Fibroblast of lung (primary cell): Measurements from ENCODE around the gene DIP2C. TPM values are rescaled to one million over a fixed set of nuclear protein-coding genes. Genes with fewer than 3 reads are reported as not detected.

Experiments used
- DNase-seq, 2 donors: peaks; one replicate each; pipeline versions ENCODE4 v3.0.0 to v3.0.0-alpha.2; 2010; ENCODE audit warnings: low read depth in 2 of 2
- H2AFZ ChIP-seq: 2 replicates; pipeline ENCODE4 v1.5.1; 2012; ENCODE audit warnings: low read length, control low read depth, inconsistent platforms
- H3K27ac ChIP-seq: 2 replicates; pipeline ENCODE4 v1.5.1; 2011; ENCODE audit warnings: low read length, control low read depth; ENCODE audit not compliant: insufficient read depth
- H3K27me3 ChIP-seq: 2 replicates; pipeline ENCODE4 v1.5.1; 2011; ENCODE audit warnings: mild to moderate bottlenecking, low read length; ENCODE audit not compliant: control insufficient read depth, insufficient read depth
- H3K36me3 ChIP-seq: 2 replicates; pipeline ENCODE4 v1.5.1; 2011; ENCODE audit warnings: low read length; ENCODE audit not compliant: control insufficient read depth, insufficient read depth
- H3K4me1 ChIP-seq: 2 replicates; pipeline ENCODE4 v1.5.1; 2011; ENCODE audit warnings: low read length; ENCODE audit not compliant: control insufficient read depth, insufficient read depth; ENCODE audit errors: extremely low read depth
- H3K4me2 ChIP-seq: 2 replicates; pipeline ENCODE4 v1.5.1; 2011; ENCODE audit warnings: low read length, control low read depth; ENCODE audit not compliant: insufficient read depth; ENCODE audit errors: extremely low read depth
- H3K4me3 ChIP-seq, 4 experiments: fragments of 200-600 bp in 1 of 4; sonication (generic) in 1 of 4; replicated peaks in 1 of 4; 2 replicates each; pipeline ENCODE4 v1.5.1; 2011 to 2016; ENCODE audit warnings: low read length in 4 of 4, low read depth in 3 of 4, mild to moderate bottlenecking in 3 of 4, control low read depth in 2 of 4, inconsistent platforms in 1 of 4, mixed read lengths in 1 of 4; ENCODE audit not compliant: insufficient read depth in 1 of 4; ENCODE audit errors: control extremely low read depth in 1 of 4
- H3K79me2 ChIP-seq: 2 replicates; pipeline ENCODE4 v1.5.1; 2012; ENCODE audit warnings: mild to moderate bottlenecking, low read length, inconsistent platforms; ENCODE audit not compliant: control insufficient read depth, insufficient read depth
- H3K9ac ChIP-seq: 2 replicates; pipeline ENCODE4 v1.5.1; 2011; ENCODE audit warnings: mild to moderate bottlenecking, low read length, control low read depth; ENCODE audit not compliant: insufficient read depth
- H3K9me3 ChIP-seq: 2 replicates; pipeline ENCODE4 v1.5.1; 2012; ENCODE audit warnings: low read depth, low read length; ENCODE audit not compliant: control insufficient read depth, insufficient read depth
- H4K20me1 ChIP-seq: 2 replicates; pipeline ENCODE4 v1.5.1; 2011; ENCODE audit warnings: low read length; ENCODE audit not compliant: control insufficient read depth, insufficient read depth; ENCODE audit errors: extremely low read depth
- CTCF ChIP-seq, 2 donors: IDR thresholded peaks in 1 of 2; conservative IDR thresholded peaks in 1 of 2; 1 replicate in 1 of 2; 2 replicates in 1 of 2; pipeline ENCODE4 v1.5.1; 2011 to 2012; ENCODE audit warnings: low read length in 2 of 2, control low read depth in 1 of 2, inconsistent platforms in 1 of 2, low read depth in 1 of 2, mild to moderate bottlenecking in 1 of 2
- EZH2 ChIP-seq: IDR thresholded peaks from 2 replicates; pipeline ENCODE4 v1.5.1; 2012; ENCODE audit warnings: low read length, control low read depth, mild to moderate bottlenecking; ENCODE audit errors: missing control alignments
- polyA plus RNA-seq, 2 donors: library from polyadenylated mRNA; depleted of rRNA in 1 of 2; stranded (reverse) in 1 of 2; unstranded in 1 of 2; fragments of >200 nt; gene quantifications; 2 replicates each; pipeline ENCODE4 v1.2.1, GENCODE V29; 2011 to 2012; ENCODE audit warnings: missing spikeins in 1 of 2
- total RNA-seq: library from RNA; depleted of rRNA; stranded (reverse); fragments of >200 nt; gene quantifications from 2 replicates; pipeline ENCODE4 v1.2.1, GENCODE V29; 2014

DIP2C gene
- total and polyA plus RNA-seq, 2 donors (not counting 1 experiment from before 2014, with no cell fraction given), result 10.7 to 18.3 TPM

GRCh38 chr10:241966-242643 lies 447.4 kb downstream of the DIP2C start:
- Histone ChIP-seq H3K27ac (no peak overlapping the region), H3K4me1 (no peaks in the 10 kb centered on the region), H4K20me1 (no peaks in the 10 kb centered on the region), H3K4me3 (no peak overlapping the region), H3K79me2 (no peaks in the 10 kb centered on the region), H3K9ac (no peak overlapping the region), H3K27me3 (no peaks in the 10 kb centered on the region), H2AFZ (no peak overlapping the region), H3K4me2 (no peak overlapping the region), H3K36me3 (peaks cover 6% of the 10 kb centered on the region), H3K9me3 (no peaks in the 10 kb centered on the region)
- TF ChIP-seq EZH2, result no peak
- TF ChIP-seq CTCF (conservative IDR thresholded peaks at IDR 0.05 in 1 of 2, IDR thresholded peaks at IDR 0.05 in 1 of 2; ENCODE audit: low read depth in 1 of 2, low read length in 2 of 2), result no peak
- DNase-seq, result no peak

- Histone ChIP-seq H2AFZ (no peak overlapping the region), H3K27me3 (no peaks in the 10 kb centered on the region)
- TF ChIP-seq CTCF (conservative IDR thresholded peaks at IDR 0.05 in 1 of 2, IDR thresholded peaks at IDR 0.05 in 1 of 2; ENCODE audit: low read depth in 1 of 2, low read length in 2 of 2) (no peak), EZH2 (no peak)
Measured at GRCh38 chr10:241451-241850, 448.0 kb downstream of the DIP2C start.

GRCh38 chr10:239109-239508 lies 450.4 kb downstream of the DIP2C start:
- no peak overlapping the region for H3K27ac ChIP-seq

More at GRCh38 chr10:241451-241850, 448.0 kb downstream of the DIP2C start:
- H3K9me3 ChIP-seq, result no peaks in the 10 kb centered on the region
- no peaks in the 10 kb centered on the region for H3K4me1 ChIP-seq
- DNase-seq, result no peak
- no peak overlapping the region for H3K4me3 ChIP-seq
- H3K9ac ChIP-seq, result no peak overlapping the region
- no peaks in the 10 kb centered on the region for H4K20me1 ChIP-seq
- H3K36me3 ChIP-seq, result peaks cover 2% of the 10 kb centered on the region
- no peak overlapping the region for H3K27ac ChIP-seq
- H3K79me2 ChIP-seq, result no peaks in the 10 kb centered on the region
- H3K4me2 ChIP-seq, result no peak overlapping the region

More at GRCh38 chr10:239109-239508, 450.4 kb downstream of the DIP2C start:
- no peaks in the 10 kb centered on the region for H3K27me3 ChIP-seq
- no peak overlapping the region for H3K4me2 ChIP-seq
- H3K79me2 ChIP-seq, result no peaks in the 10 kb centered on the region
- no peaks in the 10 kb centered on the region for H4K20me1 ChIP-seq
- no peaks in the 10 kb centered on the region for H3K36me3 ChIP-seq
- TF ChIP-seq CTCF (conservative IDR thresholded peaks at IDR 0.05 in 1 of 2, IDR thresholded peaks at IDR 0.05 in 1 of 2; ENCODE audit: low read depth in 1 of 2, low read length in 2 of 2) (no peak), EZH2 (no peak)
- no peaks in the 10 kb centered on the region for H3K4me1 ChIP-seq
- DNase-seq, result peak; percentile 8 to 86
- H3K9me3 ChIP-seq, result no peaks in the 10 kb centered on the region
- no peak overlapping the region for H2AFZ ChIP-seq
- no peak overlapping the region for H3K4me3 ChIP-seq
- H3K9ac ChIP-seq, result no peak overlapping the region
